GM12878 (cell line): ENCODE data around the gene CNTNAP2. TPM values are rescaled to one million over a fixed set of nuclear protein-coding genes. Genes with fewer than 3 reads are reported as not detected.

ENCODE experiments used
- BCL11A ChIP-seq: IDR thresholded peaks from 2 replicates; pipeline ENCODE4 v1.6.1; 2011; ENCODE audit warnings: low read depth, low read length
- CBX3 ChIP-seq: fragments of 200-600 bp; sonication (generic); IDR thresholded peaks from 2 replicates; pipeline ENCODE4 v1.6.1; 2016; ENCODE audit warnings: low read depth, borderline replicate concordance
- HDGF ChIP-seq: fragments of 450-650 bp; IDR thresholded peaks from 2 replicates; pipeline ENCODE4 v1.6.1; 2016; ENCODE audit warnings: antibody characterized with exemption
- IKZF2 ChIP-seq, 2 experiments: fragments of 450-650 bp; IDR thresholded peaks; 2 replicates each; pipeline ENCODE4 v1.6.1; 2017; ENCODE audit warnings: mild to moderate bottlenecking in 2 of 2, moderate library complexity in 2 of 2
- POLR2AphosphoS5 ChIP-seq: IDR thresholded peaks from 2 replicates; pipeline ENCODE4 v1.6.1; 2011; ENCODE audit warnings: mild to moderate bottlenecking, low read length, inconsistent platforms
- REST ChIP-seq: IDR thresholded peaks from 2 replicates; pipeline ENCODE4 v1.6.1; 2012; ENCODE audit warnings: mild to moderate bottlenecking, low read depth, low read length
- SP1 ChIP-seq: IDR thresholded peaks from one replicate; pipeline ENCODE4 v1.6.1; 2011; ENCODE audit warnings: low read depth, low read length
- YY1 ChIP-seq: IDR thresholded peaks from 2 replicates; pipeline ENCODE4 v1.6.1; 2011; ENCODE audit warnings: low read depth, mild to moderate bottlenecking, low read length
- polyA plus RNA-seq, 11 experiments: library from polyadenylated mRNA; depleted of rRNA in 4 of 11; unstranded in 6 of 11; stranded (reverse) in 5 of 11; fragments of >200 nt; fragmentation: Nextera tagmentation in 4 of 11; fragmentation: Illumina TruSeq in 1 of 11; extraction: Ambion mirVana in 4 of 11; extraction: Trizol in 1 of 11; gene quantifications; 1 replicate in 1 of 11; 2 replicates in 10 of 11; pipeline versions ENCODE4 v1.2.1 to v1.2.3, GENCODE V29; 2011 to 2016; ENCODE audit warnings: inconsistent platforms in 2 of 11, missing spikeins in 2 of 11, low read depth in 1 of 11
- total RNA-seq, 4 experiments: library from RNA; depleted of rRNA in 3 of 4; stranded (reverse); fragments of >200 nt in 3 of 4; fragmentation: Illumina TruSeq in 1 of 4; extraction: Trizol in 1 of 4; gene quantifications; 2 replicates each; pipeline versions ENCODE4 v1.2.1 to v1.2.3, GENCODE V29; 2013 to 2021
- TF ChIP-seq, protein P1 (sequence below): fragments of 450-650 bp; formaldehyde crosslinking; IDR thresholded peaks from 2 replicates; pipeline ENCODE4 v1.5.0; 2022; ENCODE audit warnings: mild to moderate bottlenecking, missing genetic modification characterization

Gene CNTNAP2
- total and polyA plus RNA-seq, 10 of the 15 experiments (the other 5 are each of a cell fraction or from before 2014, with no cell fraction given): 0.03 to 0.08 (median 0.03) TPM; not detected in 7

DNA sequence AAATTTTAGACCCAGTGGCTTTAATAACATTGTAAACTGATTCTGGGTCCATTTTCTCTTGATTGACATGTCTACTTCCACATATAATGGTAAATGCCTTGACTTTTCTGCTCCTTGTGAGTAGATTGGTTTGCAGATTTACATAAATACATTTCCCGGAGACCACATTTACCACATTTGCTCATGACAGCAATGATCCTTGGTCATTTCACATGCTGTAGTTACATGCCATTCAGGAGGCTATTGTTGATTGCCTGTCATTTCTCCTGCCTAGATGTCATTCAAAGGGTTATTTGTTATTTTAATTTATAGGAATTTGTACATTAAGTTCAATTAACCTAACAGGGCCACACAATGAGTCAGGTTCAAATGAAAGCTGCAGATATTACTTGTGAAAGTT, 280.5 kb downstream of the CNTNAP2 start (continued):
- TF ChIP-seq REST: no peak
- TF ChIP-seq YY1: no peak
- TF ChIP-seq IKZF2 (IDR thresholded peaks at IDR 0.05): no peak
- TF ChIP-seq, protein P1, sequence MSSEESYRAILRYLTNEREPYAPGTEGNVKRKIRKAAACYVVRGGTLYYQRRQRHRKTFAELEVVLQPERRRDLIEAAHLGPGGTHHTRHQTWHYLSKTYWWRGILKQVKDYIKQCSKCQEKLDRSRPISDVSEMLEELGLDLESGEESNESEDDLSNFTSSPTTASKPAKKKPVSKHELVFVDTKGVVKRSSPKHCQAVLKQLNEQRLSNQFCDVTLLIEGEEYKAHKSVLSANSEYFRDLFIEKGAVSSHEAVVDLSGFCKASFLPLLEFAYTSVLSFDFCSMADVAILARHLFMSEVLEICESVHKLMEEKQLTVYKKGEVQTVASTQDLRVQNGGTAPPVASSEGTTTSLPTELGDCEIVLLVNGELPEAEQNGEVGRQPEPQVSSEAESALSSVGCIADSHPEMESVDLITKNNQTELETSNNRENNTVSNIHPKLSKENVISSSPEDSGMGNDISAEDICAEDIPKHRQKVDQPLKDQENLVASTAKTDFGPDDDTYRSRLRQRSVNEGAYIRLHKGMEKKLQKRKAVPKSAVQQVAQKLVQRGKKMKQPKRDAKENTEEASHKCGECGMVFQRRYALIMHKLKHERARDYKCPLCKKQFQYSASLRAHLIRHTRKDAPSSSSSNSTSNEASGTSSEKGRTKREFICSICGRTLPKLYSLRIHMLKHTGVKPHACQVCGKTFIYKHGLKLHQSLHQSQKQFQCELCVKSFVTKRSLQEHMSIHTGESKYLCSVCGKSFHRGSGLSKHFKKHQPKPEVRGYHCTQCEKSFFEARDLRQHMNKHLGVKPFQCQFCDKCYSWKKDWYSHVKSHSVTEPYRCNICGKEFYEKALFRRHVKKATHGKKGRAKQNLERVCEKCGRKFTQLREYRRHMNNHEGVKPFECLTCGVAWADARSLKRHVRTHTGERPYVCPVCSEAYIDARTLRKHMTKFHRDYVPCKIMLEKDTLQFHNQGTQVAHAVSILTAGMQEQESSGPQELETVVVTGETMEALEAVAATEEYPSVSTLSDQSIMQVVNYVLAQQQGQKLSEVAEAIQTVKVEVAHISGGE (CRISPR knock-in tag): no peak
- TF ChIP-seq BCL11A: no peak
- TF ChIP-seq POLR2AphosphoS5: no peak
- no peak for TF ChIP-seq SP1
- TF ChIP-seq CBX3: no peak
- TF ChIP-seq HDGF: no peak
